Measurements from ENCODE around the gene MRPL37. TPM values are rescaled to one million over a fixed set of nuclear protein-coding genes. Genes with fewer than 3 reads are reported as not detected.

MRPL37 gene
- total RNA-seq, 2 experiments from 2014 or later, result 107 to 126 TPM

- Histone ChIP-seq H3K4me2 (ENCODE audit: low read length) (no peak overlapping the region), H3K27ac (ENCODE audit: low read depth, low read length, poor library complexity, severe bottlenecking) (no peak overlapping the region), H3K9me2 (ENCODE audit: insufficient read depth, low read length) (no peaks in the 10 kb centered on the region), H3K9me3 (ENCODE audit: low read length) (no peaks in the 10 kb centered on the region), H3K36me3 (ENCODE audit: insufficient read depth, low read length) (no peaks in the 10 kb centered on the region; the same call in 1 of the 2 replicates), H4K20me1 (ENCODE audit: insufficient read depth, low read length) (no peaks in the 10 kb centered on the region), H3K4me3 (ENCODE audit: low read depth, low read length, poor library complexity, severe bottlenecking) (no peak overlapping the region), H2AFZ (ENCODE audit: low read length) (no peak overlapping the region), H3K79me2 (ENCODE audit: insufficient read depth, low read depth, low read length) (no peaks in the 10 kb centered on the region), H3K4me1 (ENCODE audit: insufficient read depth, low read length, poor library complexity, severe bottlenecking) (no peaks in the 10 kb centered on the region)
- no peak for DNase-seq (ENCODE audit: low spot score)
- TF ChIP-seq CTCF (conservative IDR thresholded peaks at IDR 0.05; ENCODE audit: low read length) (no peak), EZH2phosphoT487 (IDR thresholded peaks at IDR 0.05; ENCODE audit: borderline replicate concordance, low read depth, low read length) (no peak)
- POLR2A ChIA-PET, result interaction anchor here (0.6 to 1.2 kb wide), 2 partner anchors 26 to 342 kb away, joined by 4 to 5 read pairs; no protein-coding TSS in a partner anchor
- intact Hi-C loops (cut with micrococcal nuclease; ENCODE audit: unreplicated experiment), result no loop called here
- no TSS peak for BruUV-seq (replicated peaks)
- CTCF ChIA-PET (ENCODE audit: unreplicated experiment), result no interaction called here
Observed at GRCh38 chr1:54227091-54227602, 27.2 kb downstream of the MRPL37 start.

GRCh38 chr1:54227891-54228310 lies 27.9 kb downstream of the MRPL37 start:
- intact Hi-C loops (cut with micrococcal nuclease; ENCODE audit: unreplicated experiment), result no loop called here
- POLR2A ChIA-PET, result no interaction called here

More at GRCh38 chr1:54227891-54228310, 27.9 kb downstream of the MRPL37 start:
- CTCF ChIA-PET (ENCODE audit: unreplicated experiment), result no interaction called here
- no peak for TF ChIP-seq CTCF (conservative IDR thresholded peaks at IDR 0.05; ENCODE audit: low read length)
- TF ChIP-seq EZH2phosphoT487 (IDR thresholded peaks at IDR 0.05; ENCODE audit: borderline replicate concordance, low read depth, low read length), result no peak
- Histone ChIP-seq H2AFZ (ENCODE audit: low read length) (no peak overlapping the region), H3K36me3 (ENCODE audit: insufficient read depth, low read length) (no peaks in the 10 kb centered on the region; the same call in 1 of the 2 replicates), H3K79me2 (ENCODE audit: insufficient read depth, low read depth, low read length) (no peaks in the 10 kb centered on the region), H3K4me1 (ENCODE audit: insufficient read depth, low read length, poor library complexity, severe bottlenecking) (no peaks in the 10 kb centered on the region), H3K4me2 (ENCODE audit: low read length) (no peak overlapping the region), H3K27ac (ENCODE audit: low read depth, low read length, poor library complexity, severe bottlenecking) (no peak overlapping the region), H3K9me3 (ENCODE audit: low read length) (no peaks in the 10 kb centered on the region), H3K4me3 (ENCODE audit: low read depth, low read length, poor library complexity, severe bottlenecking) (no peak overlapping the region), H3K9me2 (ENCODE audit: insufficient read depth, low read length) (no peaks in the 10 kb centered on the region), H4K20me1 (ENCODE audit: insufficient read depth, low read length) (no peaks in the 10 kb centered on the region)
- DNase-seq (ENCODE audit: low spot score), result no peak
- BruUV-seq (replicated peaks), result no TSS peak

All from OCI-LY7 (cell line).